ENCODE data around the gene LARP1.

DNA sequence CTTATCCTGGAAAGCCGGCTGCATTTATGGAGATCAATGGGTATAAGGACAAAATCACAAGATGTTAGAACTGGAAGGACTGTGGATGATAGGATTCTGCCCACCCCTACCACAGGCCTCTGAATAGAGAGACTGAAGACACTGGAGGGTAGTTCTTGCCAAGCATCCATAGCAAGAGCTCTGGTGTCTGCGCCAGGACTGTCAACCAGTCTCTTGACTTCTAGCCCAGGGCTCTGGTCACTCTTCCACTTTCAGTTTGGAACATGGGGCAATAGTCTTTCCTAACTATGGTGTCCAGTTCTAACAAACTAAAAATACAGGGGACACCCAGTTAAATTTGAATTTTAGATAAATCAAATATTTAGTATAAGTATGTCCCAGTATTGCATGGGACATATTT lies 23.4 kb downstream of the LARP1 start:
- TF ChIP-seq POLR2AphosphoS5 (IDR thresholded peaks at IDR 0.05; ENCODE audit: low read depth, low read length) (no peak), POLR2A (IDR thresholded peaks at IDR 0.05; ENCODE audit: low read depth, low read length) (no peak), TAF1 (IDR thresholded peaks at IDR 0.05; ENCODE audit: low read depth, low read length) (no peak), PAX5 (IDR thresholded peaks at IDR 0.05; ENCODE audit: insufficient read depth, low read length, severe bottlenecking) (no peak)
